Activated gamma-delta T cell treated with Interleukin-2 at 50 U/mL for 16 hours (primary cell): Measurements from ENCODE around the gene GRN.
"Not testable (repeated sequence)": the region's sequence is repeated elsewhere in the genome, so short reads cannot be mapped to it uniquely, and the experiment has no call there.

ENCODE experiments used
- DNase-seq: peaks from one replicate; pipeline ENCODE4 v3.0.0-alpha.2; 2020

GRN gene

GRCh38 chr17:44322236-44322895 lies 22.7 kb upstream of the GRN start:
- DNase-seq = no peak

GRCh38 chr17:44323359-44324091 lies 21.6 kb upstream of the GRN start:
- DNase-seq = no peak

GRCh38 chr17:44324092-44324570 lies 21.0 kb upstream of the GRN start:
- no peak for DNase-seq

- DNase-seq = peak; percentile 95
These were observed 20.4 kb upstream of the GRN start, which contains the start of gene SLC25A39 for GRCh38 chr17:44324571-44325275. Gene SLC25A39, minus strand, starts transcription at chr17:44324823. Its CDS starts 1,261 bp downstream, at chr17:44323562.

GRCh38 chr17:44326861-44327444 lies 18.1 kb upstream of the GRN start:
- DNase-seq = peak; percentile 94

GRCh38 chr17:44327715-44328449 lies 17.2 kb upstream of the GRN start:
- no peak for DNase-seq

GRCh38 chr17:44329516-44329915 lies 15.6 kb upstream of the GRN start:
- not testable (repeated sequence) for DNase-seq

GRCh38 chr17:44330263-44330662 lies 14.8 kb upstream of the GRN start:
- not testable (repeated sequence) for DNase-seq

- peak; percentile 75 for DNase-seq
These were observed 13.8 kb upstream of the GRN start for GRCh38 chr17:44331249-44331760.

GRCh38 chr17:44333371-44333770 lies 11.7 kb upstream of the GRN start:
- no peak for DNase-seq

- no peak for DNase-seq
These were observed 10.8 kb upstream of the GRN start for GRCh38 chr17:44334315-44334714.

- DNase-seq = no peak
These were observed 10.4 kb upstream of the GRN start for GRCh38 chr17:44334727-44335126.

GRCh38 chr17:44335564-44335963 lies 9.5 kb upstream of the GRN start:
- DNase-seq = no peak

GRCh38 chr17:44335968-44336367 lies 9.1 kb upstream of the GRN start:
- DNase-seq = no peak

GRCh38 chr17:44338702-44339101 lies 6.4 kb upstream of the GRN start:
- no peak for DNase-seq

GRCh38 chr17:44340553-44340952 lies 4.5 kb upstream of the GRN start:
- DNase-seq = not testable (repeated sequence)

- DNase-seq = no peak
These were observed 1.4 kb upstream of the GRN start for GRCh38 chr17:44343510-44344209.

GRCh38 chr17:44345454-44346026 lies 438 bp downstream of the GRN start:
- peak; percentile 47 for DNase-seq

- no peak for DNase-seq
These were observed 1.2 kb downstream of the GRN start for GRCh38 chr17:44346064-44346844.
